ENCODE measurements around the gene HOXB1. TPM values are rescaled to one million over a fixed set of nuclear protein-coding genes. Genes with fewer than 3 reads are reported as not detected.
"Not testable (repeated sequence)": the region's sequence is repeated elsewhere in the genome, so short reads cannot be mapped to it uniquely, and the experiment has no call there.

HOXB1 gene
- total and polyA plus RNA-seq, 5 experiments from 2014 or later: not detected

GRCh38 chr17:48535793-48536559 lies 5.2 kb upstream of the HOXB1 start:
- POLR2A ChIA-PET: interaction anchor here (0.7 kb wide), 2 partner anchors 22 to 35 kb away, joined by 3 to 4 read pairs; no protein-coding TSS in a partner anchor
- not testable (repeated sequence) for H3K9me3 Mint-ChIP-seq, H3K4me1 Mint-ChIP-seq, ATAC-seq, H3K27ac Mint-ChIP-seq, DNase-seq, H3K4me3 Mint-ChIP-seq, H3K36me3 Mint-ChIP-seq
- peaks cover 0 to 11% (median 0%) of the 10 kb centered on the region in 5 donors for H3K27me3 Mint-ChIP-seq

- H3K4me1 Mint-ChIP-seq: peaks cover 0 to 5% (median 2%) of the 10 kb centered on the region in 4 donors
- POLR2A ChIA-PET: interaction anchor here (0.7 kb wide), 1 partner anchor 9 kb away, joined by 3 read pairs; no protein-coding TSS in a partner anchor
- ATAC-seq (no peak), DNase-seq (no peak)
- no peaks in the 10 kb centered on the region for H3K36me3 Mint-ChIP-seq
- H3K27ac Mint-ChIP-seq: no peak overlapping the region
- peaks cover 0 to 2% (median 0%) of the 10 kb centered on the region in 9 donors for H3K9me3 Mint-ChIP-seq
- H3K4me3 Mint-ChIP-seq: no peak overlapping the region
- peaks cover 0 to 11% (median 2%) of the 10 kb centered on the region in 5 donors for H3K27me3 Mint-ChIP-seq
Observed at GRCh38 chr17:48532261-48532660, 1.4 kb upstream of the HOXB1 start.

GRCh38 chr17:48530208-48530886 lies 464 bp downstream of the HOXB1 start:
- DNase-seq (no peak), ATAC-seq (no peak)
- H3K4me3 Mint-ChIP-seq: no peak overlapping the region
- POLR2A ChIA-PET: no interaction called here
- H3K36me3 Mint-ChIP-seq: no peaks in the 10 kb centered on the region
- peaks cover 13 to 23% (median 17%) of the 10 kb centered on the region in 5 donors for H3K27me3 Mint-ChIP-seq
- H3K9me3 Mint-ChIP-seq: peaks cover 0 to 2% (median 0%) of the 10 kb centered on the region in 9 donors
- H3K4me1 Mint-ChIP-seq: peaks cover 2 to 14% (median 11%) of the 10 kb centered on the region in 4 donors
- H3K27ac Mint-ChIP-seq: no peak overlapping the region

GRCh38 chr17:48529683-48530009 lies 1.2 kb downstream of the HOXB1 start:
- Mint-ChIP-seq H3K27me3 (peaks cover 15 to 26% (median 23%) of the 10 kb centered on the region in 5 donors), H3K27ac (no peak overlapping the region)

GRCh38 chr17:48528936-48529682 lies 1.7 kb downstream of the HOXB1 start:
- peaks cover 2 to 14% (median 11%) of the 10 kb centered on the region in 4 donors for H3K4me1 Mint-ChIP-seq
- no peaks in the 10 kb centered on the region for H3K36me3 Mint-ChIP-seq
- no peak overlapping the region for H3K27ac Mint-ChIP-seq
- peaks cover 0 to 2% (median 0%) of the 10 kb centered on the region in 9 donors for H3K9me3 Mint-ChIP-seq
- ATAC-seq (no peak), DNase-seq (no peak)
- POLR2A ChIA-PET: interaction anchor here (1.8 kb wide), 1 partner anchor 16 kb away, joined by 4 read pairs; no protein-coding TSS in a partner anchor
- H3K27me3 Mint-ChIP-seq: peaks cover 15 to 29% (median 29%) of the 10 kb centered on the region in 5 donors
- no peak overlapping the region for H3K4me3 Mint-ChIP-seq

More at GRCh38 chr17:48529683-48530009, 1.2 kb downstream of the HOXB1 start:
- Mint-ChIP-seq H3K4me1 (peaks cover 2 to 14% (median 11%) of the 10 kb centered on the region in 4 donors), H3K4me3 (no peak overlapping the region), H3K9me3 (peaks cover 0 to 2% (median 0%) of the 10 kb centered on the region in 9 donors), H3K36me3 (no peaks in the 10 kb centered on the region)
- POLR2A ChIA-PET: no interaction called here
- no peak for ATAC-seq
- DNase-seq: no peak

GRCh38 chr17:48528153-48528935 lies 2.5 kb downstream of the HOXB1 start:
- POLR2A ChIA-PET: interaction anchor here (0.6 to 1.8 kb wide), 2 partner anchors 15 to 30 kb away, joined by 3 to 4 read pairs; no protein-coding TSS in a partner anchor
- DNase-seq (no peak), ATAC-seq (no peak)
- peaks cover 0 to 2% (median 0%) of the 10 kb centered on the region in 9 donors for H3K9me3 Mint-ChIP-seq
- peaks cover 2 to 14% (median 11%) of the 10 kb centered on the region in 4 donors for H3K4me1 Mint-ChIP-seq
- peak overlapping the region in 2 of 10 donors; percentile 20 to 28 for H3K4me3 Mint-ChIP-seq
- no peaks in the 10 kb centered on the region for H3K36me3 Mint-ChIP-seq
- H3K27me3 Mint-ChIP-seq: peaks cover 16 to 37% (median 33%) of the 10 kb centered on the region in 5 donors
- peak overlapping the region in 1 of 10 donors; percentile 25 for H3K27ac Mint-ChIP-seq

GRCh38 chr17:48527547-48527932 lies 3.3 kb downstream of the HOXB1 start:
- Mint-ChIP-seq H3K4me3 (peak overlapping the region in 4 of 10 donors; percentile 38 to 50 (median 39)), H3K36me3 (no peaks in the 10 kb centered on the region), H3K27me3 (peaks cover 21 to 45% (median 40%) of the 10 kb centered on the region in 5 donors), H3K27ac (peak overlapping the region in 1 of 10 donors; percentile 45), H3K4me1 (peaks cover 2 to 14% (median 11%) of the 10 kb centered on the region in 4 donors), H3K9me3 (peaks cover 0 to 2% (median 0%) of the 10 kb centered on the region in 9 donors)
- POLR2A ChIA-PET: interaction anchor here (1.8 kb wide), 1 partner anchor 14 kb away, joined by 4 read pairs; no protein-coding TSS in a partner anchor
- no peak for DNase-seq
- ATAC-seq: no peak

- ATAC-seq (peak; percentile 22 to 46), DNase-seq (no peak)
- peaks cover 0 to 2% (median 0%) of the 10 kb centered on the region in 9 donors for H3K9me3 Mint-ChIP-seq
- peak overlapping the region in 7 of 10 donors; percentile 9 to 65 (median 25) for H3K4me3 Mint-ChIP-seq
- H3K4me1 Mint-ChIP-seq: peaks cover 4 to 14% (median 11%) of the 10 kb centered on the region in 4 donors
- H3K27me3 Mint-ChIP-seq: peaks cover 22 to 52% (median 43%) of the 10 kb centered on the region in 5 donors
- POLR2A ChIA-PET: interaction anchor here (1.8 kb wide), 1 partner anchor 14 kb away, joined by 4 read pairs; no protein-coding TSS in a partner anchor
- H3K27ac Mint-ChIP-seq: peak overlapping the region in 1 of 10 donors; percentile 45
- H3K36me3 Mint-ChIP-seq: no peaks in the 10 kb centered on the region
Observed at GRCh38 chr17:48526608-48527546, 3.9 kb downstream of the HOXB1 start.

- H3K27me3 Mint-ChIP-seq: peaks cover 22 to 71% (median 53%) of the 10 kb centered on the region in 5 donors
- ATAC-seq (no peak), DNase-seq (no peak)
- H3K9me3 Mint-ChIP-seq: peaks cover 0 to 2% (median 0%) of the 10 kb centered on the region in 9 donors
- peaks cover 0 to 3% (median 0%) of the 10 kb centered on the region in 3 donors for H3K36me3 Mint-ChIP-seq
- POLR2A ChIA-PET: interaction anchor here (0.6 kb wide), 1 partner anchor 95 kb away, joined by 4 read pairs; no protein-coding TSS in a partner anchor
- no peak overlapping the region for H3K4me3 Mint-ChIP-seq
- H3K4me1 Mint-ChIP-seq: peaks cover 4 to 13% (median 10%) of the 10 kb centered on the region in 4 donors
- no peak overlapping the region for H3K27ac Mint-ChIP-seq
Observed at GRCh38 chr17:48523010-48523409, 7.8 kb downstream of the HOXB1 start.

- POLR2A ChIA-PET: interaction anchor here (0.6 kb wide), 1 partner anchor 95 kb away, joined by 4 read pairs; no protein-coding TSS in a partner anchor
Observed at GRCh38 chr17:48522031-48522653, 8.7 kb downstream of the HOXB1 start.

More at GRCh38 chr17:48522031-48522653, 8.7 kb downstream of the HOXB1 start:
- Mint-ChIP-seq H3K4me1 (peaks cover 4 to 13% (median 7%) of the 10 kb centered on the region in 4 donors), H3K36me3 (peaks cover 0 to 3% (median 0%) of the 10 kb centered on the region in 3 donors), H3K27ac (peak overlapping the region in 1 of 10 donors; percentile 67), H3K9me3 (no peaks in the 10 kb centered on the region), H3K4me3 (no peak overlapping the region), H3K27me3 (peaks cover 22 to 71% (median 56%) of the 10 kb centered on the region in 5 donors)
- DNase-seq (no peak), ATAC-seq (no peak)

Data from naive thymus-derived CD8-positive, alpha-beta T cell (primary cell).